ENCODE measurements around the gene OR6N2. TPM values are rescaled to one million over a fixed set of nuclear protein-coding genes. Genes with fewer than 3 reads are reported as not detected.

OR6N2 gene, protein sequence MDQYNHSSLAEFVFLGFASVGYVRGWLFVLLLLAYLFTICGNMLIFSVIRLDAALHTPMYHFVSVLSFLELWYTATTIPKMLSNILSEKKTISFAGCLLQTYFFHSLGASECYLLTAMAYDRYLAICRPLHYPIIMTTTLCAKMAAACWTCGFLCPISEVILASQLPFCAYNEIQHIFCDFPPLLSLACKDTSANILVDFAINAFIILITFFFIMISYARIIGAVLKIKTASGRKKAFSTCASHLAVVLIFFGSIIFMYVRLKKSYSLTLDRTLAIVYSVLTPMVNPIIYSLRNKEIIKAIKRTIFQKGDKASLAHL
- total RNA-seq (2022) (not detected in 2 replicates), Bru-seq, nascent RNA (not detected), BruChase-seq, experiment 1, labeled RNA remaining after a 6-hour chase (not detected), BruChase-seq, experiment 2, labeled RNA remaining after a 2-hour chase (not detected)
- long read RNA-seq, result 0 reads

- no peaks in the 10 kb centered on the region for H3K4me1 Mint-ChIP-seq (ENCODE audit: insufficient read depth, unreplicated experiment)
- H3K4me3 Mint-ChIP-seq (ENCODE audit: unreplicated experiment), result no peak within 1 kb of the TSS
- no TSS peak for BruUV-seq (replicated peaks)
- TF ChIP-seq CTCF (IDR thresholded peaks at IDR 0.05; ENCODE audit: unreplicated experiment), result no peak
- no peak within 1 kb of the TSS for H3K27ac Mint-ChIP-seq (ENCODE audit: low read depth, unreplicated experiment)
- intact Hi-C loops (cut with micrococcal nuclease), result no loop called here
- H3K27me3 Mint-ChIP-seq (ENCODE audit: insufficient read depth, unreplicated experiment), result peaks cover 75% of the 10 kb centered on the region
- no peak for DNase-seq (ENCODE audit: unreplicated experiment)
- no peaks in the 10 kb centered on the region for H3K36me3 Mint-ChIP-seq (ENCODE audit: insufficient read depth, unreplicated experiment)
- no peaks in the 10 kb centered on the region for H3K9me3 Mint-ChIP-seq (ENCODE audit: unreplicated experiment)
- CTCF ChIA-PET, result interaction anchor here (0.8 kb wide), 1 partner anchor 1154 kb away, joined by 3 read pairs; no protein-coding TSS in a partner anchor
- POLR2A ChIA-PET, result interaction anchor here (0.6 kb wide), 1 partner anchor 41 kb away, joined by 3 read pairs; no protein-coding TSS in a partner anchor
Observed at GRCh38 chr1:158781104-158781503, at the start of gene OR6N2. Gene OR6N2 (minus strand): TSS chr1:158781204. CDS start chr1:158777635, 3,569 bp downstream.

GRCh38 chr1:158830074-158830677, 49.2 kb upstream of the OR6N2 start:
- Mint-ChIP-seq H3K9me3 (ENCODE audit: unreplicated experiment) (no peaks in the 10 kb centered on the region), H3K27me3 (ENCODE audit: insufficient read depth, unreplicated experiment) (peaks cover 41% of the 10 kb centered on the region), H3K36me3 (ENCODE audit: insufficient read depth, unreplicated experiment) (no peaks in the 10 kb centered on the region), H3K4me1 (ENCODE audit: insufficient read depth, unreplicated experiment) (no peaks in the 10 kb centered on the region), H3K27ac (ENCODE audit: low read depth, unreplicated experiment) (no peak overlapping the region), H3K4me3 (ENCODE audit: unreplicated experiment) (no peak overlapping the region)
- BruUV-seq (replicated peaks), result no TSS peak
- TF ChIP-seq CTCF (IDR thresholded peaks at IDR 0.05; ENCODE audit: unreplicated experiment), result no peak
- DNase-seq (ENCODE audit: unreplicated experiment), result no peak
- POLR2A ChIA-PET, result no interaction called here
- CTCF ChIA-PET, result interaction anchor here (0.6 to 1.2 kb wide), 3 partner anchors 52 to 627 kb away, joined by 3 to 4 read pairs (median 3); no protein-coding TSS in a partner anchor
- intact Hi-C loops (cut with micrococcal nuclease), result no loop called here

DNA sequence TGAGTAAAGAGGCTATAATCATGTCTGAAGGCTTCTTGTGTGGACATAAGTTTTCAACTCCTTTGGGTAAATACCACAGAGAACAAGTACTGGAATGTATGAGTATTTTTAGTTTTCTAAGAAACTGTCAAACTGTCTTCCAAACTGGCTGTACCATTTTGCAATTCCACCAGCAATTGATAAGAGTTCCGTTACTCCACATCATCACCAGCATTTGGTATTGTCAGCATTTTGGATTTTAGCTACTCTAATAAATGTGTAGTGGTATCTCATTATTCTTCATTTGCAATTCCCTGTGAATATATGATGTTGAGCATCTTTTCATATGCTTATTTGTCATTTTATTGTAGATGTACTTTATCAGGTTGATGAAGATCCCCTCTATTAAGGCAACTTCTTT, 40.7 kb upstream of the OR6N2 start:
- ChIA-PET POLR2A (no interaction called here), CTCF (interaction anchor here (0.5 to 0.6 kb wide), 2 partner anchors 233 to 1731 kb away, joined by 3 to 4 read pairs; no protein-coding TSS in a partner anchor)
- intact Hi-C loops (cut with micrococcal nuclease), result no loop called here
- Mint-ChIP-seq H3K4me1 (ENCODE audit: insufficient read depth, unreplicated experiment) (no peaks in the 10 kb centered on the region), H3K27ac (ENCODE audit: low read depth, unreplicated experiment) (no peak overlapping the region), H3K36me3 (ENCODE audit: insufficient read depth, unreplicated experiment) (no peaks in the 10 kb centered on the region), H3K9me3 (ENCODE audit: unreplicated experiment) (no peaks in the 10 kb centered on the region), H3K4me3 (ENCODE audit: unreplicated experiment) (no peak overlapping the region), H3K27me3 (ENCODE audit: insufficient read depth, unreplicated experiment) (peaks cover 89% of the 10 kb centered on the region)
- no peak for TF ChIP-seq CTCF (IDR thresholded peaks at IDR 0.05; ENCODE audit: unreplicated experiment)
- no peak for DNase-seq (ENCODE audit: unreplicated experiment)
- no TSS peak for BruUV-seq (replicated peaks)
